Measurements from ENCODE around the gene LCE1A. TPM values are rescaled to one million over a fixed set of nuclear protein-coding genes. Genes with fewer than 3 reads are reported as not detected.

The LCE1A gene, protein sequence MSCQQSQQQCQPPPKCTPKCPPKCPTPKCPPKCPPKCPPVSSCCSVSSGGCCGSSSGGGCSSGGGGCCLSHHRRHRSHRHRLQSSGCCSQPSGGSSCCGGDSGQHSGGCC
- total RNA-seq: not detected

DNA sequence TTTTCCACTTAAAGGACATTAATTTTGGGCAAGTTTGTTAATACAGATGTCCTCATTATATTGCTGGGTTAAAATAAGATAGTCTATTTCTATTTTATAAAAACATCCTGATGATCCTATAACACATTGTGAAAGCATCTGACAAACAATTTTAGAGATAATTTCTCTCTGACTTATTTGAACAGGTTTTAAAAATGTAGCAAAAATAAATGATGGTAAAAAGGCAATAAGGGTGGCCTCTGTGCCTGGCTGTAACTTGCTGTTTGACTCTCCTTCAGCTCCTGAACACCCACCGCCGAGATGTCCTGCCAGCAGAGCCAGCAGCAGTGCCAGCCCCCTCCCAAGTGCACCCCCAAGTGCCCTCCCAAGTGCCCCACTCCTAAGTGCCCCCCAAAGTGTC lies at the start of gene LCE1A:
TSS of gene LCE1A (plus strand) at position 301 of the 400 bp plus-strand sequence. CDS start at position 301, 0 bp downstream.

GRCh38 chr1:152786077-152786476 lies 41.2 kb upstream of the LCE1A start, which contains the start of gene LCE1E:
Gene LCE1E, plus strand, starts transcription at chr1:152786257. Its CDS starts 1,043 bp downstream, at chr1:152787300.

DNA sequence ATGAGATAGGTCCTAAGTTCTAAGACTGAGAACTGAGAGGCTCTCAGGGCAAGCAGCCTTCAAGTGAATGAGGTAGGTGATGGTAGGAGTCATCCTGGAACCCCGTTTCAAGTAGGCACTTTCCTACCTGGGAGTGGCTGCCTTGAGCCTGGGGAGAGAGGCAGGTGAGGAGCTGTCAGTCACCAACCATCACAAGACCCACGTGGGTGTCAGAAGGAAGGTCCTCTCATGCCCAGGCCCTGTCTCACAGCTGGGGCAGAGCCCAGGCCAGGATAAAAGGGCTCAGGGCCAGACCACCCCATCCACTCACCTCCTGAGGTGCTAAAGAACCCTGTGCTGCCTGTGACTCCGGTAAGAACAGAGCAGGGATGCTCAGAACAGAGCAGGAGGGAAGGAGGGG lies 30.9 kb upstream of the LCE1A start, which contains the start of gene LCE1D:
TSS of gene LCE1D (plus strand) at position 301 of the 400 bp plus-strand sequence. CDS start 1,074 bp downstream, outside the sequence.

DNA sequence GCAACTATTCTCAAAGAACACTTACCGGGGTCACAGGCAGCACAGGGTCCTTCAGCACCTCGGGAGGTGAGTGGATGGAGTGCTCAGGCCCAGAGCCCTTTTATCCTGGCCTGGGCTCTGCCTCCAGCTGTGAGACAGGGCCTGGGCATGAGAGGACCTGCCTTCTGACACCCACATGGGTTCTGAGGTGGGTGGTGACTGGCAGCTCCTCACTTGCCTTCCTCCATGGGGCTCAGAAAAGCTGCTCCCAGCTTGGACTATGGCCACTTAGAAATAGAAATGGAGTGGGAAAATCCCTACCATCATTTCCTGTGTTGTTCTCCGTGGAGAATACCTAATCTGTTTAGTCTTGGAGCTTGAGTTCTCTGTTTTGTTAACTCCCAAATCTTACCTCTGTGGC lies 20.7 kb upstream of the LCE1A start, which contains the start of gene LCE1C:
TSS of gene LCE1C (minus strand) at position 76 of the 400 bp plus-strand sequence. CDS start 1,173 bp downstream, outside the sequence.

DNA sequence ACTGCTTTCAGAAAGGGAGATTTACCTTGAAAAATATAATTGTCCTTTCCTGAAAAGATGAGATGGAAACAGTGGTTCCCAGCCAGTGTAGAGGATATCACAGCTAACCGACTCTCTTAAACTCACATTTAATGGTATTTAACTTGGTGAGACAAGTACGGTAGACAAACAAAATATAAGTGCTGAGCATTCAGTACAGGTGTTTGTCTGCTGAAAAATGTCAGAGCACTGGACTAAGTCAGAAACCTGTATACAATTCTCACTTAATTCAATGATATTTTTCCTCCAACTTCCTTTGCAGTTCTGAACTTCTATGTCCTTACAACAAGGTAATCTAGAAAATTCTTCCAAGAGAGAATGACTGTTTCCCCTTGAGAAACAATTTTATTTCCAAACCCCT lies 15.6 kb upstream of the LCE1A start, which contains the start of gene LCE1B:
TSS of gene LCE1B (plus strand) at position 301 of the 400 bp plus-strand sequence. CDS start 476 bp downstream, outside the sequence.

DNA sequence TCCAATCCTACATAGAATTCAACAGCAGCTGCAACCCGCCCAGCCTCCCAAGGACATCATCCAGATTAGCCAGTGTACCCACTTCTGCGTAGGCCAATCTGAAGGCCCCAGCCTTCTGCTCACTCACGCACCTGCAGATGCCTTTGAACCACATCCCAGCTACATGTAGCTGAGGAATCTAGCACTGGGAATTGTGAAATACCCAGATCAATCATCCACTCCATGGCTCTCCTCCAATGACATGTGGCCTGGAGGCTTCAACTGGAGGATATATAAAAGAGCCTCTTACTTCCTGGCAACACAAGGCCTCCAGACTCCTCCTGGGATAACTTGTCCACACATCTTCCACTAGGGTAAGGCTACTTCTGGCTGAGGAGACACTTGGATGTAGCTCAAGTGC lies 15.3 kb downstream of the LCE1A start, which contains the start of gene LCE6A:
TSS of gene LCE6A (plus strand) at position 301 of the 400 bp plus-strand sequence. CDS start 665 bp downstream, outside the sequence.

GRCh38 chr1:152859696-152860095 lies 32.4 kb downstream of the LCE1A start, which contains the start of gene LCE7A:
Gene LCE7A, plus strand, starts transcription at chr1:152859996. Its CDS starts 702 bp downstream, at chr1:152860698.

Other genes starting within 250 kb of the LCE1A start
- not detected for gene LCE3D, start 247.0 kb upstream of the LCE1A start, total RNA-seq
- not detected for gene LCE3C, start 227.2 kb upstream of the LCE1A start, total RNA-seq
- not detected for gene LCE3B, start 213.7 kb upstream of the LCE1A start, total RNA-seq
- gene LCE3A, start 204.4 kb upstream of the LCE1A start, total RNA-seq: not detected
- gene LCE2D, start 164.1 kb upstream of the LCE1A start, total RNA-seq: not detected
- gene LCE2C, start 152.2 kb upstream of the LCE1A start, total RNA-seq: not detected
- not detected for gene LCE2B, start 141.3 kb upstream of the LCE1A start, total RNA-seq
- gene LCE2A, start 129.1 kb upstream of the LCE1A start, total RNA-seq: 1 to 10 TPM in 1 of 2 donors, under 1 TPM in 1; 0.69 to 1.3 TPM
- gene LCE4A, start 119.3 kb upstream of the LCE1A start, total RNA-seq: not detected
- gene KPRP, start 69.4 kb upstream of the LCE1A start, total RNA-seq: not detected
- gene LCE1F, start 52.3 kb upstream of the LCE1A start, total RNA-seq: not detected
- not detected for gene LCE1E, start 41.2 kb upstream of the LCE1A start, total RNA-seq
- gene LCE1D, start 30.8 kb upstream of the LCE1A start, total RNA-seq: not detected
- not detected for gene LCE1C, start 20.8 kb upstream of the LCE1A start, total RNA-seq
- not detected for gene LCE1B, start 15.5 kb upstream of the LCE1A start, total RNA-seq
- gene LCE6A, start 15.4 kb downstream of the LCE1A start, total RNA-seq: not detected
- gene LCE7A, start 32.5 kb downstream of the LCE1A start, total RNA-seq: not detected
- gene SMCP, start 50.8 kb downstream of the LCE1A start, total RNA-seq: not detected
- gene IVL, start 81.1 kb downstream of the LCE1A start, total RNA-seq: not detected
- gene SPRR5, start 119.7 kb downstream of the LCE1A start, total RNA-seq: not detected
- gene SPRR4, start 143.2 kb downstream of the LCE1A start, total RNA-seq: not detected
- gene SPRR1A, start 156.6 kb downstream of the LCE1A start, total RNA-seq: not detected
- gene SPRR3, start 174.3 kb downstream of the LCE1A start, total RNA-seq: under 1 TPM in 1 of 2 donors, not detected in 1; 0.34 TPM
- gene SPRR1B, start 203.7 kb downstream of the LCE1A start, total RNA-seq: not detected
- not detected for gene SPRR2D, start 213.6 kb downstream of the LCE1A start, total RNA-seq
- gene SPRR2A, start 230.0 kb downstream of the LCE1A start, total RNA-seq: not detected
- not detected for gene SPRR2B, start 244.1 kb downstream of the LCE1A start, total RNA-seq

Measured in melanocyte of skin (primary cell).